Measurements from ENCODE around the gene PRR18. TPM values are rescaled to one million over a fixed set of nuclear protein-coding genes. Genes with fewer than 3 reads are reported as not detected.

PRR18 gene
- total RNA-seq, 4 donors from 2014 or later, result 0.21 to 0.60 (median 0.44) TPM; not detected in 1

- DNase-seq (ENCODE audit: low spot score in 2 of 2), result no peak
- Histone ChIP-seq H3K27me3 (peaks cover 0 to 2% of the 10 kb centered on the region in 2 donors), H3K36me3 (peaks cover 0 to 23% (median 0%) of the 10 kb centered on the region in 3 donors), H3K4me3 (no peak overlapping the region), H3K4me1 (no peaks in the 10 kb centered on the region), H3K27ac (no peak overlapping the region), H3K9me3 (no peaks in the 10 kb centered on the region)
- 70 to 80% methylated on average over 11 of the region's 11 CpGs for WGBS, 2 donors
- TF ChIP-seq EP300 (IDR thresholded peaks at IDR 0.05), result no peak
- no peak for TF ChIP-seq CTCF (IDR thresholded peaks at IDR 0.05)
- no peak for TF ChIP-seq POLR2A (IDR thresholded peaks at IDR 0.05)
Observed at GRCh38 chr6:166315436-166315835, 7.2 kb upstream of the PRR18 start.

GRCh38 chr6:166314454-166314853 lies 6.3 kb upstream of the PRR18 start:
- DNase-seq (ENCODE audit: low spot score in 2 of 2), result no peak
- no peak for TF ChIP-seq CTCF (IDR thresholded peaks at IDR 0.05)
- TF ChIP-seq POLR2A (IDR thresholded peaks at IDR 0.05), result no peak
- TF ChIP-seq EP300 (IDR thresholded peaks at IDR 0.05), result no peak
- 82 to 88% methylated on average over 9 of the region's 9 CpGs for WGBS, 2 donors
- peaks cover 0 to 18% (median 0%) of the 10 kb centered on the region in 3 donors for H3K36me3 ChIP-seq
- peaks cover 0 to 12% of the 10 kb centered on the region in 2 donors for H3K27me3 ChIP-seq
- H3K4me1 ChIP-seq, result no peaks in the 10 kb centered on the region
- no peak overlapping the region for H3K4me3 ChIP-seq
- H3K9me3 ChIP-seq, result no peaks in the 10 kb centered on the region
- H3K27ac ChIP-seq, result no peak overlapping the region

GRCh38 chr6:166313255-166314070 lies 5.3 kb upstream of the PRR18 start:
- no peak for TF ChIP-seq POLR2A (IDR thresholded peaks at IDR 0.05)
- peak; percentile 43 to 52 (median 44) for TF ChIP-seq CTCF (IDR thresholded peaks at IDR 0.05)
- peaks cover 0 to 22% of the 10 kb centered on the region in 2 donors for H3K27me3 ChIP-seq
- peaks cover 0 to 9% (median 0%) of the 10 kb centered on the region in 3 donors for H3K36me3 ChIP-seq
- peak in 1 of 2 donors; percentile 21 for DNase-seq (ENCODE audit: low spot score in 2 of 2)
- no peak overlapping the region for H3K4me3 ChIP-seq
- H3K9me3 ChIP-seq, result no peaks in the 10 kb centered on the region
- H3K27ac ChIP-seq, result no peak overlapping the region
- peaks cover 0 to 5% (median 1%) of the 10 kb centered on the region in 4 donors for H3K4me1 ChIP-seq
- 53 to 57% methylated on average over 18 of the region's 18 CpGs for WGBS, 2 donors

GRCh38 chr6:166312832-166313231 lies 4.6 kb upstream of the PRR18 start:
- Histone ChIP-seq H3K4me3 (no peak overlapping the region), H3K27me3 (peaks cover 0 to 28% of the 10 kb centered on the region in 2 donors), H3K27ac (no peak overlapping the region), H3K36me3 (peaks cover 0 to 3% (median 0%) of the 10 kb centered on the region in 3 donors), H3K9me3 (no peaks in the 10 kb centered on the region), H3K4me1 (peaks cover 0 to 11% (median 8%) of the 10 kb centered on the region in 4 donors)
- DNase-seq (ENCODE audit: low spot score in 2 of 2), result no peak
- TF ChIP-seq CTCF (IDR thresholded peaks at IDR 0.05) (no peak), EP300 (IDR thresholded peaks at IDR 0.05) (no peak), POLR2A (IDR thresholded peaks at IDR 0.05) (no peak)
- 60 to 67% methylated on average over 1 of the region's 1 CpG for WGBS, 2 donors

- Histone ChIP-seq H3K9me3 (no peaks in the 10 kb centered on the region), H3K27ac (no peak overlapping the region), H3K4me1 (peaks cover 0 to 23% (median 12%) of the 10 kb centered on the region in 4 donors), H3K27me3 (peaks cover 0 to 45% of the 10 kb centered on the region in 2 donors), H3K4me3 (no peak overlapping the region), H3K36me3 (no peaks in the 10 kb centered on the region)
- TF ChIP-seq POLR2A (IDR thresholded peaks at IDR 0.05) (no peak), EP300 (IDR thresholded peaks at IDR 0.05) (no peak), CTCF (IDR thresholded peaks at IDR 0.05) (no peak)
- 81 to 89% methylated on average over 12 of the region's 12 CpGs for WGBS, 2 donors
- DNase-seq (ENCODE audit: low spot score in 2 of 2), result no peak
Observed at GRCh38 chr6:166310634-166311033, 2.4 kb upstream of the PRR18 start.
